ACHN (cell line): ENCODE measurements around the gene SH3D21.

ENCODE experiments used
- DNase-seq: peaks from one replicate; pipeline ENCODE4 v3.0.0-alpha.2; 2015
- in situ Hi-C: cut with HindIII; loops from 2 replicates; pipeline ENCODE4 v1.10.0; 2017; ENCODE audit warnings: low sequenced_read_pairs, low pct_ligation_motif_present, low pct_unique_long_range_greater_than_20kb

The SH3D21 gene

DNA sequence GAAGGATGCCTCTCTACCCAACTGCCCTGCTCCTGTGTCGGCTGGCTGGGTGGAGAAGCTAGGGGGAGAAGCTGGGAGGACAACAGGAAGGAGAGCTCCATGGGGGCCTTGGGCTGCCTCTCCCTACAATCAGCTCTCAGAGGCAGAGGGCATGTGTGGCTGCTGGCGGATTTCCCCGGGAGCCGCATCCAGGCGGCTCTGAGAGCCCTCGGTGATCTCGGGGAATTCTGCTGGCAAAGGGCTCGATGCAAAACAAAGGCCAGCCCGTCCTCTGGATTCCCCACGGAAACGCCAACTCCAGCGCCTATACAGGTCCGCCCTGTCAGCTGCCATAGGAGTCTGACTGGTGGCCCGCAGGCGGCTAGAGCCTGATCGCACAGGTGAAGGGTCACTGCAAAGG, 43.7 kb downstream of the SH3D21 start:
- in situ Hi-C loops, result no loop called here

DNA sequence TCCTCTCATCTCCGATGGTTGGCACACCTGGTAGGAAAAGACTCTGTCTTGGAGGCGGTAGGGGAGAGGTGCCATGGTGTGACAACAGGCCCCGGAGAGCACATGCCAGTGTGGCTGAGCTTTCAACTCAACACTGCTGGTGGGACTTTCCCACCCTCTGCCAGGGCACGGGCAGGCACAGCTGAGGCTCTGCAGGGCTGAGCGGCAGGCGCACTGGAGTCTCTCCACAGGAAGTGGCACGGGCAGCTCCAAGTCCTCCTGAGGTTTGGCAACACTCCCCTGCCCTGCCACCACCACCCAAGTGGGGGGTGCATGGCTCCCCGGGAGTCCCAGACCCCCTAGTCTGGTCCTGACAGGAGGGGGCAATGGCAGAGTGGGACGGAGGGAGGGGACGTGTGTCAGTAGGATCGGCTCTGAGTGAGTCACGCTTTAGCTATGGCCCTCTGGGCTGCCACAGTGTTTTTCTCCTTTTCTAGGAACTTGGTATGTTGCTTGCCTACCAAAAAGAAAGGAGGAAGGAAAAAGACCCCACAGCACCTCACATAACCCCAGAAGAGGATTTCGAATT, 44.6 kb downstream of the SH3D21 start:
- in situ Hi-C loops, result no loop called here
- peak; percentile 87 for DNase-seq

More for the DNA sequence above, 43.7 kb downstream of the SH3D21 start:
- DNase-seq, result no peak

DNA sequence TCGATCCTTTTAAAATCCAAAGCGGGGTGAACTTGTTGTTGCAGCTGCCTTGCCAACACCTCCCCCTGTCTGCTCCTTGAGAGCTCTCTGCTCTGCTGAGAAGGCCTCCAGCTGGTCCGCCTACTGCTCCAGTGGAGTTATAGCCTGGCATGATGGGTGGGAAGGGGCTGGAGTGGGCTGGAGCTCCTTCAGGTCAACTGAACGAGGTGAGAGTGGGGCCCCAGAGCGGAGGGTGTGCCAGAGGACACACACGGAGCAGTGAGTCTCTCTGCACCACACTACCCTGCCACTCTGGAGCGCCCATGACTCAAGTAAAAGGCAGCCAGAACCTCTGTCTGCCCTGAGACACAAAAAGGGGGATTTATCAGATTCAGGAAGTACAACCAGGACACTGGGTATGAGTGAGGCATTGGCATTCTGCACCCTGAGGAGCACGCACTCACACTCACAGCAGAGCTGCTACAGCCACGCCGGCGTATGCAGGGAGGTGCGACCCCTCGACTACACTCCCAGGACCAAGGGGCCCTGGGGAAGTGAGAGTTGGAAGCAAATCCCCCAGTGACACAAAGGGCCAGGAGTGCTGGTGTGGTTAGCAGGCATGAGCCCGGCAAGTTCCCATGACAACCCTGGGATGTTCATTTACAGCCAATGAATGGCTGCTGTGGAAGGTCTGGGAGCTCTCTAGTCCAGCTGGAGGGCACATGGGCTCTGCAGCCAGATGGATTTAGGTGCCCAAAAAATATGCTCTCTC, 45.2 kb downstream of the SH3D21 start:
- peak; percentile 90 for DNase-seq
- in situ Hi-C loops, result no loop called here

DNA sequence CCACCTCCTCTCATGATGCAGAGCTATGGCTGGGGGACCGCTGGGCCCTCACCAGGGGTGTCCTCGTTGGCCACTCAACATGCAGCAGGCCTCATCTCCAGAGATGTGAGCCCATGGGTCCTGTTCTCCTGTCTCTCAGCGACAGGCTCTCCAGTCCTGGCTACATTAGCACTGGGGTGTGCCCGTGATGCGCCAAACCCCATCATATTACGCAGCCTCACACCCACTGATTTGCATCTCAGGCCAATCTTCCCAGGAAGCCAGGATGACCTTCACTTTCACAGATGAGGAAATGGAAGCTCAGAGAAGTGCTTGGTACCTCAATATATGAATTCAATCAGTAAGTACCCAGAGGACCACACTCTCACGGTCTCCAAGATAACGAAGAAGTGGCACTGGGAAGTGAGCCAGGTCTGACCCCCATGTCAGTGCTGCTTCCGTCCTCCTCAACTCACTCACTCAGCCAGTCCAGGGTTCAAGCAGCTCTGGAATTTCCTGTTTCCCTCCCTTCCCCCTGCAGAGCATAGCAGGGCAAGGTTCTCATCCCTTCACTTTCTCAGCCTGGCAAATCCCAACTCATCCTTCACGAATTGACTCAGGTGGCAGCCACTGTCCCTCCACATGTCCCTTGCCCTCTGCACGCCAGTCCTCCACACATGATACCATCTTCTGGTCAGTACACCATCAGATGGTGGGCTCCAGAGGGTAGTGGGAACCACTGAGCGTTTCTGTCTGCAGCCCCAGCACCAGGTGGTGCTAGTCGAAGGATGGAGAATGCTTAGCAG, 46.1 kb downstream of the SH3D21 start:
- peak; percentile 23 for DNase-seq
- in situ Hi-C loops, result no loop called here

DNA sequence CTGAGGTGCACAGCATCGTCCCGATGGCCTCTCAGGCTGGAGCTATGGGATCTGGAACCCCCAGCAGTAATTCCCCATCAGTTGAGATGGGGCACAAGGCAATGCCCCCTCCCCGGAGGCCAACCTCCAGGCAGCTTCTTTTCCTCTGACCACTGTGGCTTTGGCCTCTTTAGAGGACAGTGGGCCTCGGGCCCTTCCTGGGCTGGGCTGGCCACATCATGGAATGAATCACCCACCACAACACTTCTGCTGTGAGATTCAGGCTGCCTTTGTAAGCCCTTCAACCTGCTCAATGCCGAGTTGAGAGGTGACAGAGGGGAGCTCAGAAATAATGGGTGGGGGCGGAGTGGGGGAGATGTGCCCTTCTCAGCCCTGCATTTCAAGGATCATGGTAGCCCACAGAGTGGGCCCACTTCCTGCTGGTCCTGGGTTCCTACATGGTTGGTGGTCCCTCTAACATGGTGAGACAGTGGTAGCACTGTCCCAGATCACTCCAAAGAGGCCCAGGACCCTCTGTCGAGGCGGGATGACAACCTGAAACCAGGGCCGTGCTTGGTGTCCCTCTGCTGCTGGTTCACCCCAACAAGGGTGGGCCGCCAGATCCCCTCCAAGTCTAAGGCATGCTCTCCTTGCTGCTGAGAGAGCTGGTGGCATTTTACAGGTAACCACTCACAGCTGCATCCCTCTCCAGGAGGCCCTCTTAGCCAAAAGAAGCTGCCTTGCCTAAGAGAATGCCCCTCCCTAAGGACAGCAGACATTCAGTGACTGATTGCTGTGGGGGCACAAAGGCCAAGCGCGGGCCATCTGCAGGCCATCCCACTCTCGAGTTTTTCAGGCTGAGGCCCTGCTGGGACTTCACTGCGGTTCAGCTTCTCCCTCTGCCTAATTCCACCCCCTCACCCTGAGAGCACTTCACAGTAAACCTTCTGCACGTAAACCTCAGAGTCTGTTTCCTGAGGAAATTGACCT, 47.0 kb downstream of the SH3D21 start:
- peak; percentile 56 for DNase-seq
- in situ Hi-C loops, result no loop called here

DNA sequence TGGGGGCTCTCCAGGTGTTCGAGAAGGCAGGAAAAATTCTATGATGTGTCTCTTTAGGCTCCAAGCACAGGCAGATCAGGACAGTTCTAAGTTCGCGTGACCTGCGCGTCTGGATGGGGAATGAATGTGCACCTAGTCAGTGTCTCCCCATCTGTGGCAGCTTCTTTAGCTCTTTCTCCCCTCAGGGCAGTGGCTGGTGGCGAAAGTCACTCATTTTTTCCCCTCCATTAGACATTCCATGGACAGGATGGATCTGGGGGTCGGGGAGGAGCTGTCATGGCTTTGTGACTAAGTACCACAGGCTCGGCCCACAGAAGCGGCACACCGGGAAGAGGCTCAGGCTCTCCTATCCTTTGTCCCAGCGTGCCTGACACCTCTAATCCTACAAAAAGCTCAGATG, 48.3 kb downstream of the SH3D21 start:
- in situ Hi-C loops, result no loop called here

DNA sequence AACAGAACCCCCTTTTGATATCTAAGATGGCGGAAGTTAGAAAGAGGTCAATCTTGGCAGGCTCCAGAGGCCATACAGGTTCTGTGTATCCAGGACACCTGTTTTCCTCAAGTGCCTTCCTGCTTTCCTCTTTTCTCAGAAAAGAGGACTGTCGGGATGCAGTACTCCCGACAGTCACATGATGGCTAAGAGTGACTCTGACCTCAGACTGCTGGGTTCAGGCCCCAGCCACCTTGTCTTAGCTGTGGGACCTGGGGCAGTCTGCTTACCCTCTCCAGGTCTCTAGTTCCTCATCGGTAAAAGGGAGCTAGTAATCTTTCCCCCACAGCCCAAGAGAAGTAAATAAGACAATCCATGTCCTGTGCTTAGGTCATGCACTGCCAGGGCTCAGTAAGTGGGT, 49.6 kb downstream of the SH3D21 start:
- in situ Hi-C loops, result no loop called here
- DNase-seq, result no peak

More for the DNA sequence above, 48.3 kb downstream of the SH3D21 start:
- DNase-seq, result no peak

DNA sequence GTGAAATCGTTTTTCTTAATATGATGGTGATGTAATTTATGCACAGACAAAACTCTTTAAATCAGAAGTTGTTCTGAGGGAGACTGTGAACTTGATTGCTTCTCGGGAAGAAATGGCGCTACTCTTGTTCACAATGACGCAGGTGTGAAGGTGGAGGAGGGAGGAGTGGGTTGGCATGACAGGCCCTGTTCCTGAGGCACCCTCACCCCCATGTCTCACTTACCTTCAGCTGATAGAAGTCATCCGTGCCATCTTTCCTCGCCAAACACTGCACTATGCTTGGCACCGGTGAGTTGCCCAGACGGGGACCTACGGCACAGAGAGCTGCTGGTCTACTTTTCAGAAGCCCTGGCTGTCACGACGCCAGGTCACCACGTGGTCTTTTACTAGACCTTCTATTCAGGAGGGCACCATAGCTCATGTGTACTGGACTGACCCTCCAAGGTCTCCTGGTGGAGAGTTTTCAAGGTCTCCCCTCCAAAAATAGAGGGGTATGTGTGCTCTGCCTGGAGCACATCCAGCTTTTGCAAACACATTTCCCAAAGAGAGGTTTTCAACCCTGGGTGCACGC, 52.4 kb downstream of the SH3D21 start:
- no peak for DNase-seq
- in situ Hi-C loops, result no loop called here

DNA sequence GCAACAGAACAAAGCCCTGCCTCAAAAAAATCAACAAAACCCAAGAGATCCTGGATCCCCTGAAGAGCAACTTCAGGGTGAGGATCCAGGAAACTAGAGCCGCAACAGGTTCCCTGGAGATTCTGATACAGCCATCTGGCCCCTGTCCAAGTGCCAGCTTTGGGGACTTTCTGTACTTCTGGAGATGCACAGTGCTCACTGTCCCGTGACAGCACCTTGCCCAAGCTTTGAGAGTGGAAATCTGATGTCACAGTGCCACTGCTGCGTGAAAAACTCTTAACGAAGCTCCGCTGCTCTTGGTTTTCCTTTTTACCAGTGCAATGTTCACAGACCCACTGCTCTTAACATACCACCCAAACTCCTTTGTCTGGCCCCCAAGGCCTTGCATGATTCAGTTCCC, 53.2 kb downstream of the SH3D21 start:
- in situ Hi-C loops, result no loop called here
- DNase-seq, result no peak

DNA sequence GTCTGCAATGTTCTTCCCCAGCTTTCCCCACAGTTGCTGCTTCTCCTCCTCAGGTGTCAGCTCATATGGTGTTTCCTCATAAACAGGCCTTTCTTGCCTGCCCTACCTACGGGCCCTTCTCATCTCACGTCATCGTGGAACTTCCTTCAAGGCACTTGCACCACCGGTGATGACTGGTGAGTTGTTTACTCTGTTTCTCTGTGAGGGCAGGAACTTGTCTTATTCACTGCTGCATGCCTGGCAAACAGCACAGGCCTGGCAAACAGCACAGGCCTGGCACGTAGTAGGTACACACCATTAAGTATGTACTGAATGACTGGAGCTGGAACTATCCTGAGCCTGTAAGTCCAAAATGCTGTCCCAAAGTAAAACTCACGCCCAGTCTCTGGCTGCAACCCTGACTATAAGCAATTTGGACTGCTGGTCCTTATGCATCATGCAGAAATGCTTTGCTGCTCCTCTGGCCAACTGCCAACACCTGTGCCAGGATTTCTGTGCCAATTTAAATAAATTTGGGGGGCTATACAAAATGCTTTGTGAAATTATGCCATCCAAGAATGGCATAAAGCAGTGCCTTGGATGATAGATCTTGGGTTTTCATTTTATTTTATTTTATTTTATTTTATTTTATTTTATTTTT, 53.9 kb downstream of the SH3D21 start:
- peak; percentile 18 for DNase-seq

DNA sequence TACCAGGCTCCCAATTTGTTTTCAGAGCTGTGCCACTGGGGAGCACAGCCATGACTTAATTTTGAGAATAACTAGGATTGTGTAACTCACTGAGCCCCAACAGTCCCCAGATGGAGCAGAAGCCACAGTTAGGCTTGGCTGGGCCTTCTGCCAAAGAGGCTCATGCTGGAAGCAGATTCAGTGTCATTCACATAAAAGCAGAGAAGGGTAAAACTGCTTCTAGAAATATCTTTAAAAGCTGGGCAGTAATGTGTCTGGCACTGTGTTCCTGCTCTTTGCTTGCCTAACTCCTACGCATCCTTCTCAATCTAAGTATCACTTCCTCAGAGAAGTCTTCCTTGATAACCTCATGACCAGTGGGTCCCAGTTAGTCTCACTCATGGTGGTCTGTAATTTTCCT, 59.2 kb downstream of the SH3D21 start:
- in situ Hi-C loops, result no loop called here
- no peak for DNase-seq

More for the DNA sequence above, 53.9 kb downstream of the SH3D21 start:
- in situ Hi-C loops, result no loop called here

DNA sequence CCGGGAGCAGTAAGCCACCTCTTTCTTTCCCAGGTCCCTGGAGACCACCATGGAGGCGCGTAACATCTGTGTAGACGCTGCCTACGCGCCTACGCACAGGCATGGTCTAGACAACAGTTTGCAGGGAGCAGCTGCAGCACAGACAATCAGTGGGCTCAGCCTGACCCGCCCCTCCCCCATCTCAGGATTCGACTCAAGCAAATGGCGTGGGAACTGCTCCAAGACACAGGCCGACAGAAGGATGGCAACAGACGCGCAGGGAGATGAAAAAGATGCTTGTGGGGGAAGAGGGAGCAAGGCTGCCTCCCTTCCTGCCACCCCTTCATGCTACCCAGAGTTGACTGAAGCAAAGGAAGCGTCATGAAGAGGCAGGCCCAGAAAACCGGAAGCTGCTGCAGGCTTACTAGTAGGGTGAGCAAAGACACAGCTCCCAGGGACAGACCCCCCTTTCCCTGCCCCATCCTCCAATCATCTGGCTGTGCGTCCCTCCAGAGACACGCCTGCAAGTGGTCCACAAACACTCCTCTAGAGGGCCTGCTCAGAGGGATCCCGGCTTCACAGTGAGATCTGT, 60.0 kb downstream of the SH3D21 start:
- in situ Hi-C loops, result no loop called here
- DNase-seq, result no peak

DNA sequence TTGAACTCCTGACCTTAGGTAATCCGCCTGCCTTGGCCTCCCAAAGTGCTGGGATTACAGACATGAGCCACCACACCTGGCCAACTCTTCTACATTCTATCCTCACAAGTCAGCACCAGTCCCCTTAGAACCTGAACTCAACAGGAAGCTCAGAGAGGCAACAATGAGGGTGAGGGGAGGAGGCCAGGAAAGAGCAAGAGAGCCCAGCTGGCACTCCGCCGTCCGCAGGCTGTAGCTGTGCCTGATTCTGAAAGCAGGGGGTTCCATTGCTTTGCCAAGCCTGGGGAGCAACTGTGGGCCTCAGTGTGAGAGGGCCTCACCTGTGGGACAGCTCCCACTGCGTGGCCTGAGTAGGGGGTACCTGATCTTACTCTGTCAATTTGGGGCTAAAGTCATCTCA, 60.9 kb downstream of the SH3D21 start:
- DNase-seq, result no peak
- in situ Hi-C loops, result no loop called here

DNA sequence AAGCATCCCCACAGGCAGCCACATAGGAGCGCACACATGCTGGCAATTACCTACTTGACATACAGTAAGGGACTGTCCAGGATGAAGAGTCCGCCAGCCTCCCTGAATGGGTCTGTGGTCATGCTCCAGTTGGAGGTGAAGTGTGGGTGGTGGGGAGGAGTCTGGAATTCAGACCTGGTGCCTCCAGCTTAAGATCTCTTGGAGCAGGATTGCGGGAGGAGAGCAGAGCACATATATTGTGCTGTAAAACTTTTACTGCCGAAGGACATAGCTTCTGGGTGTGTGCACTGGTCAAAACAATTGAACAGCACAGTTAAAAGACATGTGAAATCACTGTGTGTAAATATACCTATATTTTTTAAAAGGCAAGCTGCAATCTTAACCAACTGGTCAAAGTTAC, 61.6 kb downstream of the SH3D21 start:
- in situ Hi-C loops, result no loop called here
- no peak for DNase-seq

DNA sequence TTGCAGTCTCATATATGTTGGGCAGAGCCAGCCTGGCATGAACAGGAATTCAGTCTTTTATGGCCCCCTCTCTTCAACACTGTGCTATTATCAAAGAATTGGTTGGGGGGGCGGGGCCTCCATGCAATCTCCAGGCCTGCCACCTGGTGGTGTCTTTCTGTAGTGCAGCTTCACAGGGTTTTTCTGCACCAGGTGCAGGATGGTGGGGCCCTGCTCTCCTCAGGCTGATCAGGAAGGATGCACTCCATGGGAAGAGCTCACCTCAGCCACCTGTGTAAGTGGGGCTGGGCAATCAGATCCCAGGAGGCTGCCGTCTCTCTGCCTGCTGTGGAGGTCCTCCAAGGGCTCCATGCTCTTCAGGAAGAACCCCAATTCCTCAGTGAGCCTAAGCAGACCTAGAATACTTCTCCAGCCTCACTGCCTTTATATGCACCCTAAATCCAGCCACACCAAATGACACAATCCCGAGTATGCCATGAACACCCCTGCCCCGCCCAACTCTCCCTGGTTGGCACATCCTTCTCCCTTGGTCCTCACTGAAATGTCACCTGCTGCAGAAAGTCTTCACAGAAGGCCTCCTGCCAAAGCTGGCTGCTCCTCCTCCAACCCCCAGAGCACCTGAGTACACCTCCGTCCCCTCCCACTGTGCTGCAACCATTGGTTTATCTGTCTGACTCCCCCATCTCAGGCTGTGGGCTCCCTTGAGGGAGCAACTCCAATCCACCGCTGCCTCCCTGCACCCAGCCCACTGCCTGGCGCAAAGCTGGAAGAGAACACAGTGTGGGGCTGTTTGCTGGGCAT, 63.1 kb downstream of the SH3D21 start:
- peak; percentile 66 for DNase-seq

More for the DNA sequence above, 63.1 kb downstream of the SH3D21 start:
- in situ Hi-C loops, result no loop called here
